ENCODE measurements around the gene ENTPD1. TPM values are rescaled to one million over a fixed set of nuclear protein-coding genes. Genes with fewer than 3 reads are reported as not detected.
"Not testable (repeated sequence)": the region's sequence is repeated elsewhere in the genome, so short reads cannot be mapped to it uniquely, and the experiment has no call there.

Gene ENTPD1
- total and polyA plus RNA-seq, 2 experiments from 2014 or later = 0.95 to 1.6 TPM

DNA sequence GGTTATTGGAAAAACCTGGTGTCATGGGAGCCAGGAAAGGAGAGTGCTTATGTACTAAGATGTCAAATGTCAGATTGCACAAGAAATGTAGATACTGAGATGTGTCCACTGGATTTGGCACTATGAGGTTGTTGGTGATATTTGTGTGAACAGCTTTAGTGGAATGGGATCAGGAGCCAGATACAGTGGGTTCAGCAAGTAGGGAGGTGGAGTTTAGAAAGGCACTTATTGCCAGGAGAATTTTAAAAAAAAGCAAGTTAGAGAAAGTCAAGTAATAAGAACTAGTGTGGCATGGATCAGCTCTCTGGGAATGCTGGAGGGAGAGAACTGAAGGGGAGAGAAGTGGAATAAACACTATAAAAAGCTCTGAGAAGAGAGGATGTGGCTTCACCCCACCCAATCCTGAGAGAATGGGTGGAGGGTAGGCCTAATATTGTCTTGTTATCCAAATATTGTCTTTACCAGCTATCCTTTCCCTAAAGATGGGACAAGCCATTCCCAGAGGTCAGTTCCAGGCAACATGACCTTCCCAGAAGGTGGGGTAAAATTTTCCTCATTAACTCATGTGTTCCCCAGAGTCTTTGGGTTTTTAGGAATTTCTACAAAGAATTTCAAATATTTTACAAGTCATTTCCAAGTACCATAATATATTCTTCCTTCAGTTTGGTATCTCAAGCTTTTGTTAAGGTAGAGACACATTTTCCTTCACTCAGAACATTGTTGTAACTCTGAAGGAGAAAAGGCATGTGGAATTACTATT lies 42.3 kb downstream of the ENTPD1 start:
- no peaks in the 10 kb centered on the region for H3K4me1 ChIP-seq (ENCODE audit: low read depth)
- H3K27ac ChIP-seq = no peak overlapping the region
- H3K9me3 ChIP-seq (ENCODE audit: low read depth) = no peaks in the 10 kb centered on the region
- no peak for DNase-seq (ENCODE audit: low read depth in 1 of 2, low spot score in 1 of 2)
- H3K36me3 ChIP-seq = no peaks in the 10 kb centered on the region
- TF ChIP-seq, protein P1, sequence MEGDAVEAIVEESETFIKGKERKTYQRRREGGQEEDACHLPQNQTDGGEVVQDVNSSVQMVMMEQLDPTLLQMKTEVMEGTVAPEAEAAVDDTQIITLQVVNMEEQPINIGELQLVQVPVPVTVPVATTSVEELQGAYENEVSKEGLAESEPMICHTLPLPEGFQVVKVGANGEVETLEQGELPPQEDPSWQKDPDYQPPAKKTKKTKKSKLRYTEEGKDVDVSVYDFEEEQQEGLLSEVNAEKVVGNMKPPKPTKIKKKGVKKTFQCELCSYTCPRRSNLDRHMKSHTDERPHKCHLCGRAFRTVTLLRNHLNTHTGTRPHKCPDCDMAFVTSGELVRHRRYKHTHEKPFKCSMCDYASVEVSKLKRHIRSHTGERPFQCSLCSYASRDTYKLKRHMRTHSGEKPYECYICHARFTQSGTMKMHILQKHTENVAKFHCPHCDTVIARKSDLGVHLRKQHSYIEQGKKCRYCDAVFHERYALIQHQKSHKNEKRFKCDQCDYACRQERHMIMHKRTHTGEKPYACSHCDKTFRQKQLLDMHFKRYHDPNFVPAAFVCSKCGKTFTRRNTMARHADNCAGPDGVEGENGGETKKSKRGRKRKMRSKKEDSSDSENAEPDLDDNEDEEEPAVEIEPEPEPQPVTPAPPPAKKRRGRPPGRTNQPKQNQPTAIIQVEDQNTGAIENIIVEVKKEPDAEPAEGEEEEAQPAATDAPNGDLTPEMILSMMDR (IDR thresholded peaks at IDR 0.05; ENCODE audit: low read depth, low read length) = no peak
- H3K4me3 ChIP-seq = no peak overlapping the region
- H3K27me3 ChIP-seq = no peaks in the 10 kb centered on the region

DNA sequence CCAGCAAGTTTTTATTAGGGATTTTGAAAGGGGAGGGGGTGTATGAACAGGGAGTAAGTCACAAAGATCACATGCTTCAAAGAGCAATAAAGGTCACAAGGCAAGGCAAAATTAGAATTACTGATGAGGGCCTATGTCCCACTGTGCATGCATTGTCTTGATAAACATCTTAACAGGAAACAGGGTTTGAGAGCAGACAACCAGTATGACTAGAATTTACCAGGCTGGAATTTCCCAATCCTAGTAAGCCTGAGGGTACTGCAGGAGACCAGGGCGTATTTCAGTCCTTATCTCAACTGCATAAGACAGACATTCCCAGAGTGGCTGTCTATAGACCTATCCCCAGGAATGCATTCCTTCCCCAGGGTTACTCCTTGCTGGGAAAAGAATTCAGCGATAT lies 44.3 kb downstream of the ENTPD1 start:
- H3K27ac ChIP-seq, H3K36me3 ChIP-seq: not testable (repeated sequence)

DNA sequence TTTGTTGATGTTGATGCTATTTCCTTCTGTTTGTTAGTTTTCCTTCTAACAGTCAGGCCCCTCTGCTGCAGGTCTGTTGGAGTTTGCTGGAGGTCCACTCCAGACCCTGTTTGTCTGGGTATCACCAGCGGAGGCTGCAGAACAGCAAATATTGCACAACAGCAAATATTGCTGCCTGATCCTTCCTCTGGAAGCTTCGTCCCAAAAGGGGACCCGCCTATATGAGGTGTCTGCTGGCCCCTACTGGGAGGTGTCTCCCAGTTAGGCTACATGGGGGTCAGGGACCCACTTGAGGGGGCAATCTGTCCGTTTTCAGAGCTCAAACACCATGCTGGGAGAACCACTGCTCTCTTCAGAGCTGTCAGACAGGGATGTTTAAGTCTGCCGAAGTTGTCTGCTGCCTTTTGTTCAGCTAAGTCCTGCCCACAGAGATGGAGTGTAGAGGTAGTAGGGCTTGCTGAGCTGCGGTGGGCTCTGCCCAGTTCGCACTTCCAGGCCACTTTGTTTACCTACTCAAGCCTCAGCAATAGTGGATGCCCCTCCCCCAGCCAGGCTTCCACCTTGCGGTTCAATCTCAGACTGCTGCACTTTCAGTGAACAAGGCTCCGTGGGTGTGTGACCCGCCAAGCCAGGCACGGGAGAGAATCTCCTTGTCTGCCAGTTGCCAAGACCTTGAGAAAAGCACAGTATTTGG lies 50.9 kb downstream of the ENTPD1 start:
- H3K27ac ChIP-seq; H3K4me3 ChIP-seq; H3K9me3 ChIP-seq (ENCODE audit: low read depth); H3K4me1 ChIP-seq (ENCODE audit: low read depth); H3K36me3 ChIP-seq; DNase-seq (ENCODE audit: low read depth in 1 of 2, low spot score in 1 of 2); H3K27me3 ChIP-seq: not testable (repeated sequence)

More for the DNA sequence above, 44.3 kb downstream of the ENTPD1 start:
- H3K4me1 ChIP-seq (ENCODE audit: low read depth); H3K4me3 ChIP-seq; H3K9me3 ChIP-seq (ENCODE audit: low read depth); H3K27me3 ChIP-seq: not testable (repeated sequence)
- DNase-seq (ENCODE audit: low read depth in 1 of 2, low spot score in 1 of 2) = peak in 1 of 2 donors; percentile 39

GRCh38 chr10:95808705-95809308 lies 52.8 kb downstream of the ENTPD1 start:
- not testable (repeated sequence) for H3K36me3 ChIP-seq; H3K9me3 ChIP-seq (ENCODE audit: low read depth); DNase-seq (ENCODE audit: low read depth in 1 of 2, low spot score in 1 of 2); H3K4me3 ChIP-seq; H3K27me3 ChIP-seq; H3K4me1 ChIP-seq (ENCODE audit: low read depth); H3K27ac ChIP-seq

GRCh38 chr10:95809370-95810197 lies 53.6 kb downstream of the ENTPD1 start:
- no peak for DNase-seq (ENCODE audit: low read depth in 1 of 2, low spot score in 1 of 2)
- Histone ChIP-seq H3K4me1 (ENCODE audit: low read depth) (no peaks in the 10 kb centered on the region), H3K27me3 (no peaks in the 10 kb centered on the region), H3K4me3 (no peak overlapping the region), H3K27ac (no peak overlapping the region), H3K36me3 (no peaks in the 10 kb centered on the region), H3K9me3 (ENCODE audit: low read depth) (no peaks in the 10 kb centered on the region)
- TF ChIP-seq, protein P1 (IDR thresholded peaks at IDR 0.05; ENCODE audit: low read depth, low read length) = no peak

GRCh38 chr10:95810198-95810976 lies 54.4 kb downstream of the ENTPD1 start:
- H3K36me3 ChIP-seq = no peaks in the 10 kb centered on the region
- H3K27ac ChIP-seq = no peak overlapping the region
- H3K27me3 ChIP-seq = no peaks in the 10 kb centered on the region
- TF ChIP-seq, protein P1 (IDR thresholded peaks at IDR 0.05; ENCODE audit: low read depth, low read length) = no peak
- no peak overlapping the region for H3K4me3 ChIP-seq
- H3K4me1 ChIP-seq (ENCODE audit: low read depth) = no peaks in the 10 kb centered on the region
- DNase-seq (ENCODE audit: low read depth in 1 of 2, low spot score in 1 of 2) = no peak
- H3K9me3 ChIP-seq (ENCODE audit: low read depth) = no peaks in the 10 kb centered on the region

Data from cardiac muscle cell (in vitro differentiated cells and primary cell).